Measurements from ENCODE around the gene IRAK2.
A peak's percentile ranks its signal among the peaks of the same experiment; 100 is the strongest.

Gene IRAK2

DNA sequence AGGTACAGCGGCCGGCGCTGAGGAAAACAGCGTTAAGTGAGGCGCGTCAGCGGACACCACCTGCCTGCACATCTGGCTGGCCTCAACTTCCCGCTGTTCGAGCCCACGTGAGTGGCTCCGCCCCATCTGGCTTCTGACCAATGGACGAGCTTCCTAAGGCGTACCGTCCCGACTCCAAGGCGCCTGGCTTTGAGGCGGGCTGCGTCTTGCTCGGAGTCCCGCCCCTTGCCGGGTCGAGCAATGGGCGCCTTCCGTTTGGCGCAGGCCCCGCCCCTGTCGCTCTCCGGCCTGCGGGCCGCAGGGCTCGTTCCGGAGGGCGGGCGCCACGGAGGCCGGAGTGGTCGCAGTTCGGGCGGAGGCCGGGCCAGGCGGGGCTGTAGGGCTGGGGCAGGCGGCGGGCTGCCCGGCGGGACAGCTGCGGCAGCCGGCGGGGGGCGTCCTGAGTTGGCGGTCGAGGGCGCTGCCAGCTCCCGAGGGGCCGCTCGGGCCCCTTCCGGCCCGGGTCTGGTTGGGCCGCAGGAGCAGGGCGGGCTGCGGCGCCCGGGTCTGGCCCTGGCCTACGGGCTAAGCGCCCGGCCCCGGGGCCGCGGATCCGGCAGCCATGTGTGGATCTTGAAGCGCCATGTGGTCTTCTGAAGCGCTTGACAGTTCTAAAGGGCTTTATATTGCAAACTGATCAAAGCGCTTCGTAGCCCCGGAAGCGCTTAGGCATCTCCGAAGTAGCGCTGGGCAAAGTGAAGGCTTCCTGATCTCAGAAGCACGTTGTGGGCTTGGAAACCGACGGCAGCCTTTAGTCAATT lies 83.7 kb downstream of the IRAK2 start, which contains the start of gene TATDN2:
TATDN2 (plus strand) TSS at position 276 of the 800 bp plus-strand sequence. CDS start 742 bp downstream, outside the sequence.
- peak within 1 kb of the TSS; percentile 84 for H3K27ac ChIP-seq
- no peak for TF ChIP-seq CTCF (conservative IDR thresholded peaks at IDR 0.05)
- peak; percentile 97 for TF ChIP-seq ZFX (IDR thresholded peaks at IDR 0.05)

- peak overlapping the region; percentile 84 for H3K27ac ChIP-seq
- no peak for TF ChIP-seq ZFX (IDR thresholded peaks at IDR 0.05)
- TF ChIP-seq CTCF (conservative IDR thresholded peaks at IDR 0.05): no peak
Observed at GRCh38 chr3:10248984-10249748, 84.4 kb downstream of the IRAK2 start.

GRCh38 chr3:10249833-10250232 lies 85.1 kb downstream of the IRAK2 start:
- H3K27ac ChIP-seq: peak overlapping the region; percentile 84; the same call in 1 of the 2 replicates

GRCh38 chr3:10251006-10251405 lies 86.3 kb downstream of the IRAK2 start:
- H3K27ac ChIP-seq: no peak overlapping the region
- TF ChIP-seq ZFX (IDR thresholded peaks at IDR 0.05) (no peak), CTCF (conservative IDR thresholded peaks at IDR 0.05) (no peak)

More at GRCh38 chr3:10249833-10250232, 85.1 kb downstream of the IRAK2 start:
- TF ChIP-seq ZFX (IDR thresholded peaks at IDR 0.05) (no peak), CTCF (conservative IDR thresholded peaks at IDR 0.05) (no peak)

DNA sequence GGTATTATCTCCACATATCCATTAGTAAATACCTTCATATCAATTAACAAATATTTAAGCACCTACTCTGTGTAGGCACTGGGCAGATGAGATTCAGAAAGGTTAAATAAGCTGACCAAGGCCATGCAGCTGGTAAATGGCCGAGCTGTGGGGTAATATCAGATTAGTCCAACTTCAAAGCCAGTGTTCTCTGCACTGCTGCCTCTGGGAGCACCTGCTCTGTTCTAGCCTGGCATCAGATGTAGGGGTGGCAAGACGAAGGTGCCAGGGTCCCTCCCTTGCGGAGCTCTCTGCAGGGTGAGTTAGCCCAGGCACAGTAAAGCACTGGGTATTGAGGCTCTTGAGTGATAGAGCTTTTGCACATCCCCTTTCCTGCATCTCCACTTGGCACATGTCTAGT lies 89.0 kb downstream of the IRAK2 start:
- H3K27ac ChIP-seq: no peak overlapping the region
- no peak for TF ChIP-seq CTCF (conservative IDR thresholded peaks at IDR 0.05)
- no peak for TF ChIP-seq ZFX (IDR thresholded peaks at IDR 0.05)

DNA sequence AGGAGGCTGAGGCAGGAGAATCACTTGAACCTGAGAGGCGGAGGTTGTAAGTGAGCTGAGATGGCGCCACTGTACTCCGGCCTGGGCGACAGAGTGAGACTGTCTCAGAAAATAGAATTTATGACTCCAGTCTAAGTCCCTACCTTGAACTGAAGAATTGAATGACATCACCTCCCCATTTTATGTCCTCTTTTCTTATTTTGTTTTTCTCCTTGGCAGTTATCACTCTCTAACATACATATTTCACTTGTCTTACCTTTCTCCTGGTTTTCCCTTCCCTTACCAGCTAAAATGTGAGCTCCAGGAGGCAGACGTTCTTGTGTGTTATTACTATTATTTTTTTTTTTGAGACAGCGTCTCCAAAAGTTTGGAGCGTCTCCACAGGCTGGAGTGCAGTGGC lies 91.1 kb downstream of the IRAK2 start:
- no peak overlapping the region for H3K27ac ChIP-seq
- TF ChIP-seq CTCF (conservative IDR thresholded peaks at IDR 0.05) (no peak), ZFX (IDR thresholded peaks at IDR 0.05) (no peak)

DNA sequence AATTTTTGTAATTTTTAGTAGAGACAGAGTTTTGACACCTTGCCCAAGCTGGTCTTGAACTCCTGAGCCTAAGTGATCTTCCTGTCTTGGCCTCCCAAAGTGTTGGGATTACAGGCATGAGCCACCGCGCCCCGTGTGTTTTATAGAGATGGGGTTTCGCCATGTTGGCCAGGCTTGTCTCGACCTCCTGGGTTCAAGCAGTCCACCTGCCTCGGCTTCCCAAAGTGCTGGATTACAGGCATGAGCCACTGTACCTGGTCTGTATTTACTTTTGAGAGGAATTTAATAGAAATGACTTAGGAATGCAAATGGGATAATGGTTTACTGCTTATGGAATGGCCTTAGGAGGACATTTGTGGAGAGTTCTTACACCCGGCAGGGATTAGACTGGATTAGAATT lies 94.3 kb downstream of the IRAK2 start:
- no peak overlapping the region for H3K27ac ChIP-seq
- TF ChIP-seq CTCF (conservative IDR thresholded peaks at IDR 0.05): no peak
- no peak for TF ChIP-seq ZFX (IDR thresholded peaks at IDR 0.05)
